ENCODE measurements around the gene SALL3.

DNA sequence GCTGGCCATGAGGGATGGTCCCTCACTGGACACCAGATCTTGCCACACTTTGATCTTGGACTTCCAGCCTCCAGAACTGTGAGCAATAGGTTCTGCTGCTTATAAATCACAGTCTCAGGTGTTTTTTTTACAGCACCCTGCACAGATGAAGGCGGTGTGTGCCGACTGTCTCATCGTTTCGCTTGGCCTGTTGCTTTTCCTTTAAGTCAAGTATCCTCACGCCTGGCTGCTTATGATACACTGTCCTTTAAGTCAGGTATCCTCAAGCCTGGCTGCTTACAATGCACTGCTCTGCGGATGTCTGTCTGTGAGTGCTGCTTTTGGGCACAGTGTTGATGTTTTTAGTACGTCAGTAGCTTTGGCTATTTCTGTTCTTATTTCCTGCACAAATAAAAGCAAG is 40.3 kb downstream of the SALL3 start:
- TF ChIP-seq, protein P1, sequence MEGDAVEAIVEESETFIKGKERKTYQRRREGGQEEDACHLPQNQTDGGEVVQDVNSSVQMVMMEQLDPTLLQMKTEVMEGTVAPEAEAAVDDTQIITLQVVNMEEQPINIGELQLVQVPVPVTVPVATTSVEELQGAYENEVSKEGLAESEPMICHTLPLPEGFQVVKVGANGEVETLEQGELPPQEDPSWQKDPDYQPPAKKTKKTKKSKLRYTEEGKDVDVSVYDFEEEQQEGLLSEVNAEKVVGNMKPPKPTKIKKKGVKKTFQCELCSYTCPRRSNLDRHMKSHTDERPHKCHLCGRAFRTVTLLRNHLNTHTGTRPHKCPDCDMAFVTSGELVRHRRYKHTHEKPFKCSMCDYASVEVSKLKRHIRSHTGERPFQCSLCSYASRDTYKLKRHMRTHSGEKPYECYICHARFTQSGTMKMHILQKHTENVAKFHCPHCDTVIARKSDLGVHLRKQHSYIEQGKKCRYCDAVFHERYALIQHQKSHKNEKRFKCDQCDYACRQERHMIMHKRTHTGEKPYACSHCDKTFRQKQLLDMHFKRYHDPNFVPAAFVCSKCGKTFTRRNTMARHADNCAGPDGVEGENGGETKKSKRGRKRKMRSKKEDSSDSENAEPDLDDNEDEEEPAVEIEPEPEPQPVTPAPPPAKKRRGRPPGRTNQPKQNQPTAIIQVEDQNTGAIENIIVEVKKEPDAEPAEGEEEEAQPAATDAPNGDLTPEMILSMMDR (IDR thresholded peaks at IDR 0.05) = no peak
- no peak for TF ChIP-seq ZFX (IDR thresholded peaks at IDR 0.05; ENCODE audit: borderline replicate concordance)
